Stimulated activated CD4-positive, alpha-beta T cell treated with anti-CD3 and anti-CD28 coated beads, Interleukin-1b, Interleukin-23, amount 100 ng/mL, for 24 hours (primary cell): ENCODE results near the gene TMTC4.
"Not testable (repeated sequence)": the region's sequence is repeated elsewhere in the genome, so short reads cannot be mapped to it uniquely, and the experiment has no call there.

Source experiments
- DNase-seq, 4 experiments: peaks; one replicate each; pipeline ENCODE4 v3.0.0-alpha.2; 2020; ENCODE audit warnings: low read depth in 4 of 4, low spot score in 1 of 4

The TMTC4 gene

DNA sequence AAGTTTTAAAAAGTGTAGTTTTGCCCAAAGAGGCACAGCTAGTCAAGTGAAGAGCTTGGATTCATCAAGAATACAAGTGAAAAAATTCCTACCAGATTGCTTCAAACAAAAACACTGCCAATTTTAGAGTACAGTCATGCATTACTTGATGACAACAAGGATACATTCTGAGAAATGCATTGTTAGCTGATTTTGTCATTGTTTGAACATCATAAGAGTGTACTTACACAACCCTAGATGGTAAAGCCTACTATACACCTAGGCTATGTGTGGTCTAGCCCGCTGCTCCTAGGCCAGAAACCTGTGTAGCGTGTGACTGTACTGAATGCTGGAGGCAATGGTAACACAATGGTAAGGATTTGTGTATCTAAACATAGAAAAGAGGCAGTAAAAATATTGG, 41.1 kb downstream of the TMTC4 start:
- DNase-seq, result no peak

DNA sequence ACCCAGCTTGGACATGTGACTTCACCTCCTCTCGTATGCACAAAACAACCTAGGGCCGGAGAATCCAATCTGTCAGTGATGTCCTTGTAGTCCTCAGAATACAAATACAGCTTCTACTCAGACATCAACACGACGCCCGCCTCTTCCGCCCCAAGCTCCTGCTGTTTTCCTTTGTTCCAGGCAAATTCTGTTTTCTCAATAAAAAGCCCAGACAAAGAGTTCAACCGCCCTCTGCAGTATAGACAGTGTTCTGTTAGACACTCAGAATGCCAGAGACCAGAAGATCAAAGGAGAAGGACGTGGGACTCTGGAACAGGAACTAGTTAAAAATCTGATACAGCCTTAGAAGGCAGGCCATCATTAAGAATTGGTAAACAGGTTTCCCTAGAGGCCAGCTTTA, 44.0 kb downstream of the TMTC4 start:
- DNase-seq, result no peak

DNA sequence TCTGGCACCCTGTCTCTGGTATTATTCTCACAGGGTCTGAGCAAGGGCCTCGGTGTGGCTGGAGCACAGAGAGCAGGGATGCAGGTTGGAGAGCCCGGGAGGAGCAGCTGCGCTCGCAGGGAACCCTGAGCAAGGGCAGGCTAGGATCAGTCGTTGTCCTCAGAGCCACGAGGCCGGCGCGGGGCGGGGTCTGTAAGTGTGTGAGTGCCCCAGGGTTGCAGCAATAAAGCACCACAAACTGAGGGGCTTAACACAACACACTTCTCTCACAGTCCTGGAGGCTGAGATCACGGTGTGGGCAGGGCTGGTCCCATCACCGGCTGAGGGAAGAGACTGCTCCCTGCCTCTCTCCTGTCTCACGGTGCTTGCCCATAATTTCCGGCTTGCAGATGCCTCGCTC, 47.5 kb downstream of the TMTC4 start:
- no peak for DNase-seq

DNA sequence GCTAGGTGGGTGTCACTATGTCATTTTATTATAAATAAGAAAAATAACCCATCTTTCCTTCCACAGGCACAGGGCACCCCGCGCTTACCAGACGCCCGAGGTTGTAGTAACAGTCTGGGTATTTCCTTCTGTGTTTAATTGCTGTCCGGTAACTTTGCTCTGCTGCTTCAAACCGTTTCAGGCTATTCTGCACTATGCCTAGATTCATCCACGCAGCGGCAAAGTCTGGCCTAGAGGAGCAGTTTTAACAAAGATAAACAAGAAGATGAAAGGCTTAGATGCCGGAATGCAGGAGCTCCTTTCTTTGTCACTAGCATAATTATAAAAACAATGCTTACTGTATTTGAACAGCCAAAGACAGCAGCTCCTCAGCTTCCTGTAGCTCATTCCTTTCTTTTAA, 49.1 kb downstream of the TMTC4 start:
- no peak for DNase-seq

DNA sequence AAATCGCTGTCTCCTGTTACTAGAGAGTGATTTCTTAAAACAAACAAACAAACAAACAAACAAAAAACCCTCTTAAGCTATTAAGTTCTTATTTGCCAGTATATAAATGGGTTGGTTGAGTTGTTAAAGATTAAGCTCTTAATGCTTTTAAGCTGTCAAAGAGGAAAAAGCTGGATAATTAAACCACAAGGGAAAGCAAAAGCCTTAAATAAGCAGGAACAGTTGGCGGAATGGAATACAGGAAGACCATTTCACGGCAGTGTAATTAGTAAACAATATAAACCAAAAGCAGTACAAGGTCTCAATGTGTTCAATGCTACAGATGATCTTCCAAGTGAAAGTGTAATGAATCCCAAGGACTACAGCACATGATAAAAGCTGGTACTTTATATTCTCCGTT, 53.8 kb downstream of the TMTC4 start:
- no peak for DNase-seq

DNA sequence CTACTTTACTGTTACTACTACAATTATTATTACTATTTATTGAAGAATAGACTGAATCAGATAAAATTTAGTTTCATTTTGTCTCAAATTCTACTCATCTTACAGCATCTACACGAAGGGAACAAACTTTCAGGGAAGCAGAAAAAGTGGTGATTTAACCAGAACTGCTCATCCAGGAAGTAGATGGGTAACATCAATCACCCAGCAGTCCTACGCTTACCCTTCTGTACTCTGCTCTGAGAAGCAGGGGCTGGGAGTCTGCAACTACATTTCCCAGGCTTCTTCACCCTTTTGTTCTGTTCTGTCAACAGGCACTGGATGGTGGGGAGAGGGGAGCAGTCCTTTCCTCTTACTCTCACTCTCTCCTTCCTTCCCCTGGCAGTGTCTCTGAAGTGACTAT, 54.7 kb downstream of the TMTC4 start:
- DNase-seq, result no peak

DNA sequence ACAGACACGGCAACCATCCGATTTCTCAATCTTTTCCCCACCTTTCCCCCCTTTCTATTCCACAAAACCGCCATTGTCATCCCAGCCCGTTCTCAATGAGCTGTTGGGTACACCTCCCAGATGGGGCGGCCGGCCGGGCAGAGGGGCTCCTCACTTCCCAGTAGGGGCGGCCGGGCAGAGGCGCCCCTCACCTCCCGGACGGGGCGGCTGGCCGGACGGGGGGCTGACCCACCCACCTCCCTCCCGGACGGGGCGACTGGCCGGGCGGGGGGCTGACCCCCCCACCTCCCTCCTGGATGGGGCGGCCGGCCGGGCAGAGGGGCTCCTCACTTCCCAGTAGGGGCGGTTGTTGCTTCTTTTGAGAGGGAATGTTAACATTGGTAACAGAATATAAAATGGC, 55.7 kb downstream of the TMTC4 start:
- not testable (repeated sequence) for DNase-seq

DNA sequence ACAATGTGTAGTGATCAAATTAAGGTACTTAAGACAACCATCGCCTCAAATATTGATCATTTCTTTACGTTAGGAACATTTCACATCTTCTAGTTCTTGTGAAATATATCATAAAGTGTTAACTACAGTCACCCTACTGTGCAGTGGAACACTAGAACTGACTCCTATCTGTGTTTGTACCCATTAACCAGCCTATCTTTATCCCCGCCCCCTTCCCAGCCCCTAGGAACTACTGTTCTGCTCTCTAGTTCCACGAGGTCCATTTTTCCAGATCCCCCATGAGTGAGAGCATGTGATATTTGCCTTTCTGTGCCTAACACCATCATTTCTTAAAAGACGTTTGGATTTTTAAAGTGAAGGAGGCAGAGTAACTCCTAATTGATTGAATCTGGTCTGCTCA, 61.6 kb downstream of the TMTC4 start:
- DNase-seq, result no peak

DNA sequence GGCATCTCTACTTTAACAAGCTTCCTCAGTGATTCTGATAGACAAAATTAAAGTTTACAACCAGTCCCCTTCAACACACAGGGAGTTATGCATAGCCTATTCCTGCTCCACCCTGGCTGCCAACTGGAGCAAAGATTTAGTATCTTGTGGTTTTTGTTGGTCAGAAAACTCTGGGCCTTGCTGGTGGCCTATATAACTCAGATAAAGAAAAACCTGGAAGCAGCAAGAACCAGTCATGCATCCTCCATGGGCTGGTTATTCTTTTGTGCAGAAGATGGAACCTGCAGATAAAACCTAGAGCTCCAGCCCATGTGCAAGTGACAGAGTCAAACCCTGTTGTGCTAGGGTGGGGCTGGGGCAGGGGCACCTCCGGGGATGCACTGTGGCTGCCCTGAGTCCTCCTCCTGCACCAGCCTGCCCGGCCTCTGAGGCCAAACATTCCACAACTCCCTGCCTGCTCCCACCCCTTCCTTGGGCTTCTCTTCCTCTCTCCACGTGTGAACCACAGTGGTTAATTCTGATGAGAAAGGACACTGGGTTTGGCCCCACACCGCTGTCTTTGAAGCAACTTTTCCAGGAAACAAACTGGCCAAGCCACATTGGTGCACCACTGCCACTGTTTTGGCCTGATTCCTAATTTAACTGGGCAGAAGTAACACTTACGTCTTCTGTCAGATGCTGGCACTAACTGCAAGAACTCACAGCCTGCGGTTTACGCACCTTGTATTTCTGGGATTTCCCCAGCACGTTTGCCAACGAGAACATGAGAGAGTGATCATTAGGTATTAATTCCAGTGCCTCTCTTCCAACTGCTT, 62.7 kb downstream of the TMTC4 start:
- no peak for DNase-seq

DNA sequence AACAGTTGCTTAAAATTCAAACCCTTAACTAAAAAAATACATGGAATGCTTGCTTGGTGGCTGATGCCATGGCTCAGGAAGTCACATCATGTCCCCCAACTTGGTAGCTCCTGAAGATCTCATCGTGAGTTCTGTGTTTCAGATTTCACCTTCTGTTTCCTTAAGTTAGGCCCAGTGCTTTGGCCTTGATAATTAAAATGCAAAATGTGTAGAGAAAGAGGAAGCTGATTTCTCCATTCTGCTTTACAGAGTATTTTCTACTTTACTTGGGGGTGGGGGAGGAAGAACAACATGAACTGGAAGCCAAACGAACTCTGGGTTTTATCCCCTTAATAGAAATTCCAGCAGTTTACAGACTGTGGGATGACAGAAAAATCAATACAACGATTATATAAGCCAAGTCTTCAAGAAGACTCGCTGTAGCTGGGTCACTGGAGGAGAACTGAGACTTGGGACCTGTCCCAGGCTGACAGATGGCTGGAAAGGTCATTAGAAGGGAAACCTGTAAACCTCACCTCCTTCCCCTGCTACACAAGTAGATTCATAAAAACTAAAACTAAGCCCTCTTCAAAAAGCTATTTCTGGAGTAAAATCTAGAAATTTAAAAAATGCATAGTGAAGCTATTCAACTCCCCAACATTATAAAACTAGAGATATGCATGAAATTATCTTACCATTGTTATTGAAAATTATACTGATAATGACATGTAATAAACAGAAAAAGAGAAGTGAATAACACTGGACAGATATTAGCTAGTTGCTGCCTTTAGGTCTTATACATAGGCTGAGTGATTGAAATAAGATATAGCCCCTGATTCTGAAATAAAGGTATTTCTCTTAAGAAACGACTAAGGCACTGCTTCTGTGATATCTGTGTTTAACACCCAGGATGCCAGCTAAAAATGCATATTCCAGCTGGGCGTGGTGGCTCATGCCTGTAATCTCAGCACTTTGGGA, 63.9 kb downstream of the TMTC4 start:
- no peak for DNase-seq

DNA sequence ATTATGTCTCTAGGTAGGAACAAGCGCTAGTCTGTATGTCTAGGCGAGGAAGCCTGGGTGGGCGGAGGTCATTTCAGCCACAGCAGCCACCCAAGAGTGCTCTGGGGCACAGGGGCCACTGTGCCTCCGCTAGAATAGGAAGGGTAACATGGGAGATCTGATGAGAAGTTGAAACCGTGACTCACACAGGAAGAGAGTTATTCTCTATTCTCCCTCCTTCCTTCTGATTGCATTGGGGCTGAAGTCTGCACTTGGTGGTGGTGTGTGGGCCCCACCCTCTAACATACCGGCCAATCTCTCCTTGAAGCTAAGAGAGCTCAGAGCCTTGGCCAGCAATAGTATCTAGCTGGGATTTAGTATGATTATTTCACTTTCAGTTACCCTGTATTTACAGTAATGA, 65.7 kb downstream of the TMTC4 start:
- no peak for DNase-seq

DNA sequence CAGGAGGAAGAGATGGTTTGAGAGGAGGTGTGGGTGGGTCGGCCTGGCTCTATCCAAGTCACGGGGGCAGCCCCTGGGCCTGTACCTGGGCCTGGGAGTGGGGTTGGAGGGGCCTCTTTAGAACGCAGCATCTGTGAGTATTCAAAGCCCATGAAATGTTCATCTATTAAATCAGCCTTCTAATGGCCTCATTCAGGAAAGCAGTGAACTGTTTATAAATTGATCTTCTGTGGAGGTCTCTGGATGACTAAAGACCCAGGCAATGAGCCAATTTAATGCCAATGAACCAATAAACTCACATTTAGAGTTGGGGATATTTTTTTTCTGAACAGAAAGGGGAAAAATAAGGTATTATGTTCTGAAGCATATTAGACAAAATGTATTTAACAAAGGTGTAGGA, 66.1 kb downstream of the TMTC4 start:
- DNase-seq, result no peak

DNA sequence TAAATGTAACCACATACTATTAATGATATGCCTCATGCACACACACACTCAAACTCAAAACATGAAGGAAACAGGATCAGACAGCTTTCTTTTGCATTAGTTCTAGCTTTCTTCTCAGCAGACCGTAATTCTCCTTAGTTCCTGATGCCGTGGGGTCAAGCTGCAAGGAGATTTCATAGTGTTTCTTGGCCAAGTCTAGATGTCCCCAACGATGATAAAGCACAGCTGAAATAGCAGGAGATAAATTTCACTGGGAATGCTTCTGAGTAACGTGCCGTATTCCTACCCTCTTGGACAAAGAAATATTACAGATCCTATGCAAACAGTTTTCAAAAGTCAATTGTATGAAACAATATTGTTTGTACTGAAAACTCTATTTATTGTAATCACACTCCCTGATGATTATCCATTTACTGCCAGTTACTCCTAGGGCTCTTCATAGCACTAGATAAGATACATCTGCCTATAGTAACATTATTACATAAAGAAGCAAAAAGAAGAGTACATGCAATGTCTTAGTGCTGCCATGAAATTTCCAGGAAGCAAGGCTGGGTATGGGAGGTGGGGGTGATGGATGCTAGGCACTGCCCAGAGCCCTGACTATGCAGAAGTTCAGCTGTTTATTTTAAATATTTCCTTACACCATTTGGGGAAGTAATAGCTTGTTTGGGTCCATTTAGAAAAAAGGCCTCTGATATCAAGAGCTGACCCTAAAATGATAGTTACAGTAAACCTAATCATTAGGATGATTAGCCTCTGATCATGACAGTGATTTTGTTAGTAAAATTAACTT, 69.5 kb downstream of the TMTC4 start:
- DNase-seq, result no peak

DNA sequence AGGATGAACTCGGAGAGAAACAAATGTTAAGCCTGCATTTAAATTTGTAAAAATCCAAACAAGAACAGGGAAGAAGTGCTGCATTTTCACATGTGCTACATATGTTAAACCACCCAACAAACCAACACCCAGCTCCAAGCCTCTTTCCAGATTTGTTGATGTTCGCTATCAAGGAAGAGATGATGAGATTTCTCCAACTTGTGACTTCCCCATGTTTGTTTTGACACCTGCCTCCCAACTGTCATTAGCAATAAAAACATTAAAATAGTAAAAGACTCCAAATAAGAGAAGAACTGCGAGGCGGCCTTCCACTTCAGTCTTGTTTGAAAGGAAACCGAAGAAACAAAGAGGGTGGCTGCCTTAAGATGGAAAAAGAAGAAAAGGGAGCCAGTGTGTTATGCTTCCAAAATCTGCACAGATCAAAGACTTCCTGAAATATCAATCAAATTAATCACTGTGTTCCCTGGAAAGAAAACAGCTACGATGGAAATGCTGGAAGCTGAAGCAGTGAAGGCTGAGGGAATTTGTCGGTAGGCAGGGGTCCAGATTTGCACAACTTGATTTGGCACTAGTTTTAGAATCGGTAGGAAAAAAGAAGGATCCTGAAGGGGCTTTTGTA, 72.0 kb downstream of the TMTC4 start:
- no peak for DNase-seq

DNA sequence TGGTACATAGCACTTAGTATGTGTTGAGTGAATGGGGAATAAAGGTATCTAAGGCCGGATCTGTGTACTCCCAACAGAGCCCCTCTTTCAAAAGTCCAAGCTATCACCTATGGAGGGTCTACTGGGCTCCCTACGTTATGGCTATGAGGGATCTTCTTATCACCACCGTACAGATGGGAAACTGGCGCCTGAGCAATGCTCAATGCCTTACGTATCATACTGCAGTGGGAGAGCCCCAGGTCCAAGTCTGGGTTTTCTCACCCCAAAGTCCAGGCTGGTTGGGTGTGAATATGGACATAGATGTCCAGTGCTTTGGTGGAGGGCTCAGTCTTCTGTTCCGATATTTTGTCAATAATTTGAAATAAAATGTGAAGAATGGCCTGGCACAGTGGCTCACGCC, 72.9 kb downstream of the TMTC4 start:
- DNase-seq, result no peak

DNA sequence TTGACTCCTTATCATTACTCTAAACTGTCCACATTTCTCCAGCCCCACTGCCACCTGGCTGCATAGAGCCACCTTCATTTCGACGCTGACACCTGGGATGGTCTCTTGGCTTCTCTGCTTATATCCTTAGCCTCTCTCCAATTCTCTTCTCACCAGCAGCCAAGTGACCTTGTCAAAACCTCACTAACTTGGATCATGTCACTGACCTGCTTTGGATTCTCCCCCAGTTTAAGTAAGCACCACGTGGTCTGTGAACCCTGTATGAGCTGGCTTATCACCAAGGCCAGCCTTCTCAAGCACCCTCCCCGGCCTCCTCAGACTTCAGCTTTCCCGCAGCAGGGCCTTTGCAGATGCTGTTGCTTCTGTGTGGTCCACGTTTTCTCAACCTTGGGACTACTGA, 73.7 kb downstream of the TMTC4 start:
- no peak for DNase-seq

DNA sequence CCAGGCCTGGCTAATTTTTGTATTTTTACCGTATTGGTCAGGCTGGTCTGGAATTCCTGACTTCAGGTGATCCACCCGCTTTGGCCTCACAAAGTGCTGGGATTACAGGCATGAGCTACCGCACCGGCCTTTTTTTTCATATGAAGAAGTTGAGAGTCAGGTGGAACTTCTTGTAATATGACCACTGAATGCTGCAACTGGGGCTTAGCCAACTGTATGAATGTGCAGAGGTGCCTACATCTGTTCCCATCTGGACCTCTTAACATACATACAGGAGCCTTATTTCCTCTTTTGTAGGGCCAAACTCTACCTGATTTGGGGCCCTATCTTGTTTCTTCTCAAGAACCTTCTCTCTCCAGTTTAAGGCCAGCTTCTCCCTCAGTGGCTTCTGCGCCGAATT, 74.1 kb downstream of the TMTC4 start:
- DNase-seq, result no peak

DNA sequence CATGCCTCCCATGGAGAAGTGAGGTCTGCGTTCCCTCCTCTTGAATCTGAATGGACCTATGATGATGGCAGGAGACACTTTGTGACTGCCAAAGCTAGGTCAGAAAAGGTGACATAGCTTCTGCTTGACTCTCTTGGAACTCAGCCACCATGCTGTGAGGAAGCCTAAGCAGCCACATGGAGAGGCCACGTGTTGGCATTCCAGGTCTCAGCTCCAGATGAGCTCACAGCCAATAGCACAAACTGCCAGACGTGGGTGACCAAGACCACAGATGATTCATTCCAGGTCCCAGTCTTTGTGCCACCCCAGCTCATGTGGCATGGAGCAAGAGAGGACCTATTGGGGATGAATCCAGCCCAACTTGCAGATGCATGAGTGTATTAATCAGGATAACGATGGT, 77.3 kb downstream of the TMTC4 start:
- no peak for DNase-seq

DNA sequence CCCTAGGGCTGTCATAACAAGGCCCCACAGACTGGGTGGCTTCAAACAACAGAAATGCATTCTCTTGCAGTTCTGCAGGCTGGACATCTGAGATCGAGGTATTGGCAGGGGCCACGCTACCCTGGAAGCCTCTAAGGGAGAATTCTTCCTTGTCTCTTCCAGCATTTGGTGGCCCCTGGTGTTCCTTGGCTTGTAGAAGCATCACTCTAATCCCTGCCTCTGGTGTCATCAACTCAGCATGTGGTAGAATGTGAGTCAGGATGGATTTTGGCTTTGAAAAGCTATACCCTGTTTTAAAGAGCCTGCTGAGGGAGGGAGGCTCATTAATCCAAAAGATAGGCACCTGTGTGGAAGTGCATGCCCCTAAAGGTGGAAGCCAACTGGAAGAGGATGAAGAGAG, 78.1 kb downstream of the TMTC4 start:
- no peak for DNase-seq

DNA sequence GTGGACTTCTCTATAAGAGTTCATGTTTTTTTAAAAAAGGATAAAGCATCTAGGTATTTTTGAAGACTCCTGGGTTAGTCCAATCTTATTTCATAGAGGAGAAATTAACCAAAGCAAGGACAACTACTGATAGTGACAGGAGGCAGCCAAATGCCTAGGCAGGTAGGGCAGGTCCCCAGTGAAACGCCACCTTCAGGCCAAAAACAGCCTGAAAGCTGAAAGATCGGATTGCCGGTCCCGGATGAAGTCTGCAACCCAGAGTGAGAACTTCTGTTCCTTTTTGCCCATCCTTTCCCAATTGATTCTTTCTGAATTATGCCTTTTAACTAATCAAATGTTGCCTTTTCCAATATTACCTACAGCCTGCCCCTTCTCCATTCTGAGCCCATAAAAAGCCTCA, 79.9 kb downstream of the TMTC4 start:
- no peak for DNase-seq

DNA sequence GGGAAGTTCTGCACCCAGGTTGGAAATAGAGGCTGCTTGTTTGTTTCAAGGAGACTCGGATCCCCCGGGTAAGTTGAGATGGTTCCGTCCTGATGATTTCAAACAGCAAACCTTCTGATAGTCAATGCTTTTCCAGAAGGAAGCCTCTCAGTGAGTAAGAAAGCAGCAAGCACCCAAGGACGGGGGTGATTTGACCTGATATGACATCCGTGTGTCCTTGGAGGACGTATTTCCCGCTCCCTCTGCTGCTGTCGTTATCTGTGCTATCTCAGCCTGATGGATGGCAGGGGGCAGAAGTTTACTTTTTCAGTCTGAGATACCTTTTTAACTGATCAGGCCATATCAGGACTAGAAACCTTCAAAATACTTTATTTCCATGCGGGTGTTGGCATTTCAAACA, 80.3 kb downstream of the TMTC4 start:
- DNase-seq, result no peak
